HG03342 (cell line): ENCODE measurements around the gene APBB1IP.
"Not testable (repeated sequence)": the region's sequence is repeated elsewhere in the genome, so short reads cannot be mapped to it uniquely, and the experiment has no call there.

Experiments used
- ATAC-seq: cut with Tn5 transposase; IDR thresholded peaks from one replicate; pipeline ENCODE4 v1.9.1; 2021; ENCODE audit warnings: mild to moderate bottlenecking, moderate library complexity; ENCODE audit not compliant: unreplicated experiment

The APBB1IP gene

GRCh38 chr10:26474845-26475244 is 36.7 kb downstream of the APBB1IP start:
- ATAC-seq = not testable (repeated sequence)

GRCh38 chr10:26475386-26475785 is 37.2 kb downstream of the APBB1IP start:
- ATAC-seq = no peak

GRCh38 chr10:26477501-26477900 is 39.4 kb downstream of the APBB1IP start:
- no peak for ATAC-seq

- no peak for ATAC-seq
Observed at GRCh38 chr10:26478061-26478460, 39.9 kb downstream of the APBB1IP start.

GRCh38 chr10:26479766-26480492 is 41.8 kb downstream of the APBB1IP start:
- peak; percentile 29 for ATAC-seq

- no peak for ATAC-seq
Observed at GRCh38 chr10:26481315-26481692, 43.2 kb downstream of the APBB1IP start.

- ATAC-seq = peak; percentile 50
Observed at GRCh38 chr10:26481914-26482550, 43.9 kb downstream of the APBB1IP start.

GRCh38 chr10:26483554-26483953 is 45.4 kb downstream of the APBB1IP start:
- no peak for ATAC-seq

GRCh38 chr10:26485150-26485941 is 47.2 kb downstream of the APBB1IP start:
- ATAC-seq = no peak

- ATAC-seq = no peak
Observed at GRCh38 chr10:26486304-26486703, 48.2 kb downstream of the APBB1IP start.

GRCh38 chr10:26486990-26487850 is 49.1 kb downstream of the APBB1IP start:
- ATAC-seq = peak; percentile 87

GRCh38 chr10:26488344-26488743 is 50.2 kb downstream of the APBB1IP start:
- no peak for ATAC-seq

GRCh38 chr10:26489081-26489480 is 50.9 kb downstream of the APBB1IP start:
- ATAC-seq = no peak

- ATAC-seq = not testable (repeated sequence)
Observed at GRCh38 chr10:26490367-26490766, 52.2 kb downstream of the APBB1IP start.

GRCh38 chr10:26491276-26491675 is 53.1 kb downstream of the APBB1IP start:
- ATAC-seq = no peak

GRCh38 chr10:26491934-26492333 is 53.8 kb downstream of the APBB1IP start:
- ATAC-seq = no peak

GRCh38 chr10:26492725-26493124 is 54.6 kb downstream of the APBB1IP start:
- not testable (repeated sequence) for ATAC-seq

GRCh38 chr10:26494018-26494417 is 55.9 kb downstream of the APBB1IP start:
- no peak for ATAC-seq

GRCh38 chr10:26499426-26499825 is 61.3 kb downstream of the APBB1IP start:
- ATAC-seq = no peak

GRCh38 chr10:26502986-26503385 is 64.8 kb downstream of the APBB1IP start:
- ATAC-seq = no peak

- ATAC-seq = no peak
Observed at GRCh38 chr10:26503911-26504310, 65.8 kb downstream of the APBB1IP start.
